ENCODE results near the gene ZP2. TPM values are rescaled to one million over a fixed set of nuclear protein-coding genes. Genes with fewer than 3 reads are reported as not detected.

The ZP2 gene
- total RNA-seq, 2 experiments from 2014 or later: not detected

- Histone ChIP-seq H3K4me3 (ENCODE audit: low read depth, low read length, poor library complexity, severe bottlenecking) (no peak overlapping the region), H3K4me2 (ENCODE audit: low read length) (no peak overlapping the region), H3K9me3 (ENCODE audit: low read length) (no peaks in the 10 kb centered on the region), H3K36me3 (ENCODE audit: insufficient read depth, low read length) (no peaks in the 10 kb centered on the region), H3K27ac (ENCODE audit: low read depth, low read length, poor library complexity, severe bottlenecking) (no peak overlapping the region), H2AFZ (ENCODE audit: low read length) (no peak overlapping the region), H3K79me2 (ENCODE audit: insufficient read depth, low read depth, low read length) (no peaks in the 10 kb centered on the region), H3K4me1 (ENCODE audit: insufficient read depth, low read length, poor library complexity, severe bottlenecking) (no peaks in the 10 kb centered on the region), H4K20me1 (ENCODE audit: insufficient read depth, low read length) (no peaks in the 10 kb centered on the region), H3K9me2 (ENCODE audit: insufficient read depth, low read length) (no peaks in the 10 kb centered on the region)
- intact Hi-C loops (cut with micrococcal nuclease; ENCODE audit: unreplicated experiment): no loop called here
- ChIA-PET CTCF (ENCODE audit: unreplicated experiment) (no interaction called here), POLR2A (no interaction called here)
- DNase-seq (ENCODE audit: low spot score): no peak
- BruUV-seq (replicated peaks): no TSS peak
- TF ChIP-seq EZH2phosphoT487 (IDR thresholded peaks at IDR 0.05; ENCODE audit: borderline replicate concordance, low read depth, low read length) (no peak), CTCF (conservative IDR thresholded peaks at IDR 0.05; ENCODE audit: low read length) (no peak)
Measured at GRCh38 chr16:21208446-21209230, 2.7 kb downstream of the ZP2 start.

GRCh38 chr16:21206550-21206949 lies 4.8 kb downstream of the ZP2 start:
- no TSS peak for BruUV-seq (replicated peaks)
- Histone ChIP-seq H3K4me2 (ENCODE audit: low read length) (no peak overlapping the region), H2AFZ (ENCODE audit: low read length) (no peak overlapping the region), H3K36me3 (ENCODE audit: insufficient read depth, low read length) (no peaks in the 10 kb centered on the region), H3K9me3 (ENCODE audit: low read length) (no peaks in the 10 kb centered on the region), H3K4me3 (ENCODE audit: low read depth, low read length, poor library complexity, severe bottlenecking) (no peak overlapping the region), H3K4me1 (ENCODE audit: insufficient read depth, low read length, poor library complexity, severe bottlenecking) (no peaks in the 10 kb centered on the region), H3K79me2 (ENCODE audit: insufficient read depth, low read depth, low read length) (no peaks in the 10 kb centered on the region), H4K20me1 (ENCODE audit: insufficient read depth, low read length) (no peaks in the 10 kb centered on the region), H3K27ac (ENCODE audit: low read depth, low read length, poor library complexity, severe bottlenecking) (no peak overlapping the region), H3K9me2 (ENCODE audit: insufficient read depth, low read length) (no peaks in the 10 kb centered on the region)
- TF ChIP-seq CTCF (conservative IDR thresholded peaks at IDR 0.05; ENCODE audit: low read length) (no peak), EZH2phosphoT487 (IDR thresholded peaks at IDR 0.05; ENCODE audit: borderline replicate concordance, low read depth, low read length) (no peak)
- DNase-seq (ENCODE audit: low spot score): no peak
- intact Hi-C loops (cut with micrococcal nuclease; ENCODE audit: unreplicated experiment): no loop called here
- CTCF ChIA-PET (ENCODE audit: unreplicated experiment): no interaction called here
- POLR2A ChIA-PET: no interaction called here

- Histone ChIP-seq H3K36me3 (ENCODE audit: insufficient read depth, low read length) (no peaks in the 10 kb centered on the region), H3K4me1 (ENCODE audit: insufficient read depth, low read length, poor library complexity, severe bottlenecking) (no peaks in the 10 kb centered on the region), H3K79me2 (ENCODE audit: insufficient read depth, low read depth, low read length) (no peaks in the 10 kb centered on the region), H3K9me3 (ENCODE audit: low read length) (no peaks in the 10 kb centered on the region), H3K4me3 (ENCODE audit: low read depth, low read length, poor library complexity, severe bottlenecking) (no peak overlapping the region), H3K27ac (ENCODE audit: low read depth, low read length, poor library complexity, severe bottlenecking) (no peak overlapping the region), H2AFZ (ENCODE audit: low read length) (no peak overlapping the region), H4K20me1 (ENCODE audit: insufficient read depth, low read length) (no peaks in the 10 kb centered on the region), H3K9me2 (ENCODE audit: insufficient read depth, low read length) (no peaks in the 10 kb centered on the region), H3K4me2 (ENCODE audit: low read length) (no peak overlapping the region)
- BruUV-seq (replicated peaks): no TSS peak
- CTCF ChIA-PET (ENCODE audit: unreplicated experiment): no interaction called here
- DNase-seq (ENCODE audit: low spot score): no peak
- intact Hi-C loops (cut with micrococcal nuclease; ENCODE audit: unreplicated experiment): no loop called here
- TF ChIP-seq CTCF (conservative IDR thresholded peaks at IDR 0.05; ENCODE audit: low read length): no peak
- no peak for TF ChIP-seq EZH2phosphoT487 (IDR thresholded peaks at IDR 0.05; ENCODE audit: borderline replicate concordance, low read depth, low read length)
- POLR2A ChIA-PET: no interaction called here
Measured at GRCh38 chr16:21205303-21205702, 6.1 kb downstream of the ZP2 start.
